Stimulated activated CD8-positive, alpha-beta memory T cell treated with anti-CD3 and anti-CD28 coated beads, Interleukin-12 subunit alpha, Interleukin-12 subunit beta, amount 100 ng/mL, for 1 hour (primary cell): ENCODE measurements around the gene SDHAF2.
"Not testable (repeated sequence)": the region's sequence is repeated elsewhere in the genome, so short reads cannot be mapped to it uniquely, and the experiment has no call there.

Source experiments
- DNase-seq: peaks from one replicate; pipeline ENCODE4 v3.0.0-alpha.2; 2020; ENCODE audit warnings: low read depth

The SDHAF2 gene

DNA sequence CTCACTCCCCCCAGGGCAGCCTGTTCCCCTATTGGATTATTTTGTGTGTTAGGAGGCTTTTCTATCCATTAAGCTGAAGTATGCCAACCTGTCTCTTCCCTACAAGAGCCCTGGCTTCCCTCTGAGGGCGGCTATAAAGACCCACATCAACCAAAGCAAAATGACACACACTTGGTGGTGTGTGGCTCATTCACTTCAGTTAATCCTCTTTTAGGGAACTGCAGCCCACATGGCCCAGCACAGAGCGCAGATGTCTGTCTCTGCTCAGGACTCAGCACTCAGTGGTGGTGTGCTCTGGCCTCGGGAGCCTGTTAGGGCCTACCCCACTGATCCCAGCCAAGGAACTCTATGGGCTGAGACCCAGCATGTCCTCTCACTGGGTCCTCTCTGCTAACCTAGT is 46.4 kb downstream of the SDHAF2 start:
- no peak for DNase-seq

DNA sequence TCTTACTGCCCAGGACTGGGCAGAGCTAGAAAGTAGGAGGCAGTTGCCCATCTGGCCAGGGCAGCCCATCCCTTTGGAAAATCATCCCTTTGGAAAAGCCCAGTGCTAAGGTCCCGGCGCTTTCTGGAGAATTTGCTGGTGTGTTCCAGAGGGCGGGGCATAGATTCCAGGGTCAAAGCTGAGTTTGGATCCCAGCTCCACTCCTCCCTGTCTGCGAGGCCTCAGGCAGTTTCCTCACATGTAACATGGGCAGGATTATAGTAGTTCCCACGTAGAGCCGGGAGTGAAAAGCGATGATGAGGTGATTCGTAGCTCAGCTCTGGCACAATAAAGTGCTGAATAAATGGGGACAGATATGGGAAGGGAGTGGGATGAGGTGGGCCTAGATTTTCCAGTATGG is 47.2 kb downstream of the SDHAF2 start:
- no peak for DNase-seq

DNA sequence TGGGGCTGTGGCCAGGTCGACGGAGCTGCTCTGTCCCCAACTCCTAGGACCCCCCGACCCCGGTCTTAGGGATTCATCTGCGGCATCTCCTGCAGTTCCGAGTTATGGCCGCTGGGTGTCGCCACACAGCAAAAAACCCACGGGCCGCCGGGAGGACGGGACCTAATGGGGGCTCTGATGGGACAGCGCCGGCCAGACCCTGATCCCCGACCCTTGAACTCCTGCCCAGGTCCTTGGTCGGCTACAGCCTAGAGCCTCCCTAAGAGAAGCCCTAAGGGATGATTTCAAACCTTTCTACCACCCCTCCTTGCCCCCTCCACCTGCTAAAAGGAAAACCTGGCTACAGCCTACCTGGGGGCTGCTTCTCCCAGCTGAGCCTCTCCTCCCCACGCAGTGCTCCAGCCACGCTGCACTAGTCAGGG is 47.8 kb downstream of the SDHAF2 start:
- DNase-seq, result peak; percentile 18

DNA sequence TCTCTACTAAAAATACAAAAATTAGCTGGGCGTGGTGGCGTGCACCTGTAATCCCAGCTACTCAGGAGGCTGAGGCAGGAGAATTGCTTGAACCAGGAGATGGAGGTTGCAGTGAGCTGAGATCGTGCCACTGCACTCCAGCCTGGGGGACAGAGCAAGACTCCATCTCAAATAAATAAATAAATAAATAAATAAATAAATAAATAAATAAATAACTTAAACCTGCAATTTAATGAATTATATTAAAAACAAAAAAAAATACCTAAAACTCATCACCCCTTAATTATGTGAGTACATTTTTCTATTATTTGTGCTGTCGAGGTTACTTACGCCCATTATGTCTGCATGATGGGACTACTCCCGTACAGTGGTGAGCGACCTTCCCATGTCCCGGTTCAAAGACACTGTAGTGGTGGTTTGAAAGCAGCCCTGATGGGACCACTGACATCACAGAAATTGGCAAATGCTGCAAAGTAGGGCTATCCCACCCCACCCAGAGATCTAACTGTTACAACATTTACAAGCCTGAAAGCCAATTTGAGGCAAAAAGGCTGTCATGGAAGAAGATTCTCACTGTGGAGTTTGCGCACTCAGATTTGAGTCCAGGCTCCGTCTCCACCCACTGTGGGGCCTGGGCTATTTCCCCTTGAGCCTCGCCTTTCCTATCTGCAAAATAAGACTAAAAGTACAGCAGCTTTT is 49.6 kb downstream of the SDHAF2 start:
- not testable (repeated sequence) for DNase-seq

DNA sequence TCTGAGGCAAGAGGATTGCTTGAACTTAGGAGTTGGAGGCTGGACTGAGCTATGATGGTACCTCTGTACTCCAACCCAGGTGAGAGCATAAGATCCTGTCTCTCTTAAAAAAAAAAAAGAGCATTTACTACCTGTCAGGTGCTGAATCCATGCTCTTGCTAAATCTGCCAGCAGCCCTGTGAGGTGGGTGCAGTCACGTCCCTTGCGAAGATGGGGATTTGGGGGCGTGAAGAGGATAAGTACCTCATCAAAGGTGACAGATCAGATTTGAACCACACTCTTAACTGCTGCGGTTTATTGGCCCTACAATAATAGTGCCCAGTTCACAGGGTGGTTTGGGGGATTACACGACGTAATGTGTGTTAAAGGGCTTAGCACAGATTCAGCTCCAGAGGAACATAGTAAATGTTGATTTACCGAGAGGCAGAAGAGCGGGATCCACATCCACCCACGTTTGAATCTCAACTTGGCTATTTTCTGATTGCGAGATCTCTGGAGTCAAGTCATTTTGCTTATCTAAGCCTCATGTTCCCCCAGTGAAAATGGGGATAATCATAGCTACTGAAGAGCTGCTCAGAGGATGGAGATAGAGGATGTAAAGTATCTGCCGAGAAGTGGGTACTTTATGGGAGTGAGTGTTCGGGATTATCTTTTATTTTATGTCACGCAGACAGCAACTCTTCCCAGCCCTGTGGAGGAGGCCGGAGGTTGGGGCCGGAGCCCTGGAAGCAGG is 50.5 kb downstream of the SDHAF2 start:
- DNase-seq, result no peak

DNA sequence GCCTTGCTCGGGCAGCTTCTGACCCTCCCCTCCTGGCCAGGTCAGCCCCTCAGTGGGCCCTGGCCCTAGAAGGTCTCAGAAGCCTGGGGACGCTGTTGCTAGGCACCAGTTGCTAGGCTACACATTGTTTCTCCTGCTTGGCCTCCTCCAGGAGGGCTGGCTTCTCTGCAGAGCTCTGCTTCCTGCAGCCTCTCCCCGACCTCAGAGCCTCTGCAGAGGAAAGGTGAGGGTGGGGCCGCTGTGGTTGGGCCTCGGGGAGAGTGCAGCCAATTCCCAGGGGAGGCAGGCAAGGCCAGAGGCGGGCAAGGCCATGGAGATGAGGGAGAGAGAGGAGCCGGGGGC is 51.0 kb downstream of the SDHAF2 start:
- DNase-seq, result no peak

DNA sequence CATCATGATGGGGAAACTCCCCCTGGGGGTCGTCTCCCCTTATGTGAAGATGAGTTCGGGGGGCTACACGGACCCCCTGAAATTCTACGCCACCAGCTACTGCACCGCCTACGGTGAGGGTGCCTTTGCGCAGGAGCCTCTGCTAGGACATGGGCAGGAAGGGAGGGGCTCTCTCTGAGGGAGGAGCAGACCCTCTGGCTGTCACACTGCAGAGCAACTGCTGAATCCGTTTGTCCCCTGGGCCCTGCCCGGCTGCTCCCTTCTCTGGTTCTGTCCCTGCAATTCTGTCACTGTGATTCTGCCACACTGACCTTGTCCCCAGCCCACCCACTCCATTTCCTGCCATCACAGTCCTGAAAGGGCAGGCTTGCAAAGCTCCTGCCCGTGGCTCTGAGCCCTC is 51.9 kb downstream of the SDHAF2 start:
- DNase-seq, result no peak

DNA sequence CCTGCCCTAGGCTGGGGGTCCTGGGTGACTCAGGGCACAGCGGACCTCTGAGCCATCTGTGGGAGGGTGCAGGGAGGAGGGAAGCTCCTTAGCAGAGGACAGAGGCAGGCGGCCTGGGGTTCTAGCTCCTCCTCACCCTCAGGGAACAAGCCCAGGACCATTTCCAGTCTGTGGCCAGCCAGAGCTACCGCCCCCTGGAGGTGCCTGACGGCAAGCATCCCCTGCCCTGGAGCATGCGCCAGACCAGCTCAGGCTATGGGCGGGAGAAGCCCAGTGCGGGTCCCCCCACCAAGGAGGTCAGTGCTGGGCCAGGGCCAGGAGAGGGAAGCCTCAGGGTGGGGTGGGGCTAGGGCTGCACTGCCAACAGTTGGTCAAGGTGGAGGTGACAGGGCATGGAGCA is 52.6 kb downstream of the SDHAF2 start:
- no peak for DNase-seq

DNA sequence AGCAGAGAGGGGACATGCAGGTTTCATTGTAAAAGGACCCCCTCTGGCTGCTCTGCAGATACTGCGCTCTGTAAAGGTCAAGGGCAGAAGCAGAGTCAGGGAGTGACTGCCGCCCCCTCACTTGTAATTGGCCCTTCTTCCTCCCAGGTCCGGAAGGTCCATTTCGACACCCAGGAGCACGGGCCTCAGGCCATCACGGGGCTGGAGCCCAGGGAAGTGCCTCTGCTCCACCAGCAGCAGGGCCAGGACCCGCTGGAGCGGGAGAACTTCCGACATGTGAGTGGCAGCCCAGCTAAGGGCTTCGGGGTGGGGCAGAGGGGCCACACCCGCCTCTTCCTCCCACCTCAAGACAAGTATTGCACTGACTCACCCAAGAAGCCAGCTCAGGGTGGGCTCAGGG is 54.6 kb downstream of the SDHAF2 start:
- DNase-seq, result no peak

DNA sequence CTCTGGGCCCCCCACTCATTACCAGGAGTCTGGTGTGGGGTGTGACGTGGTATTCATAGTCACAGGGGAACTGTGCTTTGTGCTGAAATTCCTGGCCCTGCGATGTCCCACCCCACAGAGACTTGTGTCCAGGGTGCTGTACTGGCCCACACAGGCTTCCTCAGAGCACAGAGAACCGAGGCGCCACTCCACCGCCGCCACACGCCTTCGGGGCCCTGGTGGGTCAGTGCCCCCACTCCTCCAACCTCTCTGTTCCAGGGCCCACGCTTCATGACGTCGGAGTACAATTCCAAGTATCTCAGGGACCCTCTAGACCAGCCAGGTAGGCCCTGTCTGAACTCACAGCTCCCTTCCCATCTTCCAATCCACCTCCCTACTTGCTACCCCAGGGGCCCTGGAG is 55.2 kb downstream of the SDHAF2 start:
- DNase-seq, result no peak

DNA sequence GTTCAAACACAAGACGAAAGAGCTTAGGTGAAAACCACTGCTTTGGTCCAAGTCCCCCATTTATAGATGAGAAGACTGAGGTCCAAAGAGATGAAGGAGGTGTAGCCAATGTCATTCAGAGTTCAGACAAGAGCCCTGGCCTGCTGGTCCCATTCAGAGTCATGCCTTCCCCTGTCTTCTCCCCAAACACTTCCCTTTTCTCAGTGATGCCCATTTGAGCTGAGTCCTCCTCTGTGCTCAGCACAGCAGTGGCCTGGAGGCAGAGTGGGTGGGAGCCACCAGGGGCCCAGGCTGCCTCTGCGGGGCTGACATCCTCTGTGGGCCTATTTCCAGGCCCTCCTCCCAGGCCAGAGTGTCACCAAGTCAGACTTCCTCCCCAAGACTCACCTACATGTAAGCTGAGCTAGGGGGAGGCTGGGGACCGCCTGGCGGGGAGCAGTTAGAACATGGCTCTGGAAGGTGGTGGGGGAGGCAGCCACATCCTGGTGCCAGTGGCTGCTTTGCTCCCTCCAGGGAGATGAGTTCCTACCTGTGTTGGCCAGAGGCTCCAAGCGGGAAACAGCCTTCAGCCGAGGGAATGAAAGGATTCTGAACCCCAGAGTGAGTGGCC is 56.2 kb downstream of the SDHAF2 start:
- DNase-seq, result no peak

DNA sequence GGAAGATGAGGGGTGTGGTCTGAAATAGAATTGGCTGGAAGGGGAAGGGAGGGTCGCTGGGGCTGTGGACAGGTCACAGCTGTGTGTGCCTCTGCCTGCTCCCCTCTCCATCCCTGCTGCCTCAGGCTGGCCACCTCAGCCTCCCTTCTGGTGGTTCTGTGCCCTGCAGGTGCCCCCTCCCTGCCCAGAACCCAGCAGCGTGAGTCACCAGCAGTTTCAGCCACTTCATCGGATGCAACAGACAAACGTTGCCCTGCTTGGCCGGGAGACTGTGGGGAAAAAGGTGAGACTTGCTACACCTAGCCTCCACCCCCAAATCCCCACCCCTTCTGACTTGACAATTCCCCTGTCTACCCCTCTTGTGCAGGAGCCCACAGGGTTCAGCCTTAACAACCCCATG is 56.9 kb downstream of the SDHAF2 start:
- no peak for DNase-seq

DNA sequence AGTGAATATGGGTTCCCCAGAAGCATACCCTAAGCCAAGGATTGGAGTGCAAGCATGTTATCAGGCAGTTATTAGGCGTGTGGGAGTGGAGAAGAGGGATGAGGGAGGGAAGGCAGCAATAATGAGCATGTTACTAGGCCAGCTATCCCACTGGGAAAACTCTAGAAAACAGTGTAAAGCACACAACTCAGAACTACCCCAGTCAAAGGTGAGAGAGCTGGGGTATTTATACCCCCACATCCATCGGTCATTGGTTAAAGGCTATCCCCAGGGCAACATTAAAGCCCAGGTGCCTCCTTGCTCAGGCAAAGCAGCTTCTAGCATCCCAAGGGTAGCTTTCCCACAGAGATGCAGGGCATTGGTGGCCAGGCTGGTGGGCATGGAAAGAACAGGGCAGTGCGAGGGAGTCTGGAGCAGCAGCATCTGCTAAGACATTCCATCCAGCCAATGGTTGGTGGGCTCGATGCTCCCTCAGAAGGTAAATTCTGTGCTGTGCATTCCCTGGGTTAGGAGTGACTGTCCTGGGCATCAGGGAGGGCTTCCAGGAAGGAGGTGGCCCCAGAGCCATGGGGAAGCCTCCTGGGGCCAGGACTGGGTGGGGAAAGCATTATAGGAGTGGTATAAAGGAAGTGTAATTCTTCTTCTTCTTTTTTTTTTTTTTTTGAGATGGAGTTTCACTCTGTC is 57.6 kb downstream of the SDHAF2 start:
- no peak for DNase-seq

DNA sequence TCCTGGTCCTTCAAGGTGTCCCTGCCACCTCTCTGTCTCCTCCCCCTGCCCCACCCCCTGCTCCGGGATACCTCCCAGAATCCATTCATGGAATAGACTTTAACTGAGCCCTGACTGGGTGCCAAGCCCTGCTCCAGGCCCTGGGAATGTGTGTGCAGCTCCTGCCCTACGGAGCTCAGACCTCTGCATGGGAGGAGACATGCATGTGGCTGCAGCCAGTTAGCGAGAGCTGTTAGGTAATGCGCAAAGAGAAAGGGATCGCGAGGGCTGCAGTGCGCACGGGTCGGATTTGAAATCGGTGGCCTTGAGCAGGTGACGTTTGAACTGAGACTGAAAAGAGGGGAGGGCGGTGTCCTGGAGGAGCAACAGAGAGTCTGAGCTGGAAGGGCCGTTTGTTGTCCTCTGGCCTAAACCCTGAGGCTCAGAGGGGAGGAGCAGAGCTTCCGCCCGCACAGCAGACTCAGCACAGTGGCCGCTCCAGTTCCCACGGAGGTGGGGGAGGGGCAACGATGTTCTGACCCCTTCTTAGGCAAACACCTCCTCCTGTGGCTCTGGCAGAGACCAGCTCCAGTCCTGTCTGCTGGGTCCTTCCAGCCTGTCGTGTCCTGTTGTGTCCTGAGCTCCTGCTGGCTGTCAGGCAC is 58.8 kb downstream of the SDHAF2 start:
- DNase-seq, result no peak

DNA sequence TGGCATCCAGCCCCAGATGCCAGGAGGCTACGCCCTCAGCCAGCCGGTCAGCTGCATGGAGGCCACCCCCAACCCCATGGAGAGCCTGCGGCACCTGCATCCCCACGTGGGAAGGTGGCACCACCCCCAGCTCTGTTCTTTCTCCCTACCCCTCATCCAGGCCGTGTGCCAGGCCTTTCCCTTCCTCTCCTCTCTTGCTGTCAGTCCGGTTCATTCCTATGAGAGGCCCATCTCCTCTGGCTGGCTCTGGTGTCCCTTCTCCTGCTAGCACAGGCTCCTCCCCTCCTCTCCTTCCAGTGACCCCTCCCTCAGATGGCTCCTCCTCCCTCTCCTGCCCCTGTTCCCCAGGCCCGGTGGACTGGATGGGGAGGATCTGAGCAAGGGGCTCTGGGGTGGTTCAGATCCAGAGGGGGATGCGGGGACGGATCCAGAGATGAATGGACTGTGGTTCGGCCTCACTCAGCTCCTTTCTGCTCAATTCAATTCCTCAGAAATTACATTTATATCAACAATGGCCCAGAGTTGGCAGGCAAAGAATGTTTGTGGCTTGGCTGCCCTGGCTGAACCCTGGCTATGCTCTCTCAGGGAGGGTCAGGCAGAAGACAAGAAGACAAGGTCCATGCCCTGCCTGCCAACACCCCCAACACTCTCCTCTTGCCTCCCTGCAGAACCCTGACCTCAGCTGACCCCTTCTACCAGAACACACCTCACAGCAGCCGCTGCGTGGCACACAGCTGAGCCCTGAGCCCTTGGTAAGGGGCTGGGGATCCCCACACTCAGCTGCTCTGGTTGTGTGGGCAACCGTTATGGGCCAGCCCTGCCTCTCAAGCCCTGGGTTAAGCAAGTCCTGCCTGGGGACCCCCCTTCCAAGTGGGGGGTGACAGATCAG is 60.2 kb downstream of the SDHAF2 start:
- DNase-seq, result no peak

DNA sequence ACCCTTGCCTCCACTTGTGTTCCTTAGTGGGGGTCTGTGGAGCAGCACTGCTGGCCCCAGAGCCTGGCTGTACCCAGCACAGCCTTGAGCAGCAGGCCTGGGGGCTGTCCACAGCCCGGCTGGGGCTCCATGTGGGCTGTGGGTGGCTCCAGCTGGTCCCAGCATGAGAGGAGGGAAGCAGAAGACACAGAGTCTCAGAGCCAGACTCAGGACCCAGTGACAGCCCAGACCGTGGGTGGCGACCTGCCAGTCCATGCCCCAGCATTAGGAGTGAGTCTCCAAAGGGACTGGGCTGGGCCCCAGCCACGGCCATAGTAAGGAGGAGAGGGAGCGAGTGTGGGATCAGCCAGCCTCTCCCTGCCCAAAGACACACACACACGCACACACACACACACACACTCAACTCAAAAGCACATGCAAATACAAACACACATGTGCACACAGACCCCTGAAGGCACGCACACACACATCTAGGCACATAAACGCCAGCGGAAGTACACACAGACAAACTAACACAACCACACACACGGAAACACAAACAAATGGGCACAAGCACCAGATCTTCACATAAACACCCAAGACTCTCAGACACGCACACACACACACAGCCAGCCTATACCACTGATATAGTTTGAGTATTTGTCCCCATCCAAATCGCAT is 61.9 kb downstream of the SDHAF2 start:
- no peak for DNase-seq

DNA sequence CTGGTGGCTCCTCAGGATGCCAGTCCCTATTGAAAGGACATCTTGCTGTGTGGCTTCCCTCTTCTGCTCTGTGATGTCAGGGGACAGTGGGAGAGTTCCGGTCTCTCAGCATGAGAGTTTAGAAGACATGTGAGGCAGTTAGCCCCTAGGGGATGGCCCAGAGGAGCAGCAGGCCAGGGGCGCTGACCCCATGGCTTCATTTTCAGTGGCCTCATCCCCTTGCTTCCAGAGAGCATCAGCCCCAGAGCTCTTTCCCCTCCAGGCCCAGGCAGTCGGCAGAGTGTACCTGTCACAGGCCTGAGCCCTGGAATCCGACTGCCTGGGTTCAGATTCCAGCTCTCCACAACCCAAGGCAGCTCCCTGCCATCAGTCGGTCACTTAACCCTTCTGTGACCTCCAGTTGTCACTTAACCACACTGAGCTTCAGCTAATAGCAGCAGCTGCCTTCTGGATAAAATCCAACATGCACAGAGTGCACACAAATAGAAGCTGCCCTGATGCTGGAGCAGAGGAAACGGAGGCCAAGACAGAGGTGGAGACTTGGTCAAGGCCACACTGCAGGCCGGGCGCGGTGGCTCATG is 64.5 kb downstream of the SDHAF2 start:
- no peak for DNase-seq

DNA sequence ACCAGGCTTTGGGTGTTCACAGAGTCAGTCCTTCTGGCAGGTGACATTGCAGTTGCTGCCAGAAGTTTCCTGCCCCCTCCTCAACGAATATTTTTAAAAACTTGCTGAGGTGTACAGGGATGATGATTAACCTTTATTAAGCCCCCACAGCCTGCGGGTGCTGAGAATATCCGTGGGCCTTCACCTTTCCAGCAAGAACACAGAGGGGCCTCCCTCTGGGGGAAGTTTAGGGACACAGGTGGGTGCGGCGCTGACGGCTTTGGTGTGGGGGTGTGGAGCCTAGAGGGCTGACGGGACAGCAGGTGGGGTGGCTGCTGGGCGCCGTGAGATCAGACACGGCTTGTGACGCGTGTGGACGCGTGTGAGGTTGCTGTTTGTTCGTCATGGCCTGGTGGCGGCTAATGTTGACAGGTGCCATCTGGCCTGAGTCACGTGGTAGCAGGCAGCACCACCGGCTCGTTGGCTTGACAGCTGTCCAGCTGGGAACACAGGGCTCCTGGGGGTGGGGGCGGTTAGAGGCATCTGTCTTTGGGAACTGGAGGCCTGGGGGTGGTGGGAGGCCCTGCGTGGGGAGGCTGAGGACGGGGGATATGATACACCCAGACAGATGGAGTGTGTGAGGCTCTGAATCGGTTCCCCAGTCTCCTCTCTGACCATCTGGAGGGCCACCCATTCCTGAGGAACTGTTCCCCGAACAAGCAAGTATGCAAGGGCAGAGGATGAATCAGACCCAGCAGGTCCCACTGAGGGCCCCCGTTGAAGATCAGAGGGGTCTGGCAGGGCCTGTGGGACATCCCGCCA is 66.1 kb downstream of the SDHAF2 start:
- DNase-seq, result no peak
